HG03066 (cell line): ENCODE data around the gene GOLGB1.
"Not testable (repeated sequence)": the region's sequence is repeated elsewhere in the genome, so short reads cannot be mapped to it uniquely, and the experiment has no call there.

Source experiments
- ATAC-seq: cut with Tn5 transposase; IDR thresholded peaks from one replicate; pipeline ENCODE4 v1.9.1; 2021; ENCODE audit warnings: low read depth; ENCODE audit not compliant: unreplicated experiment

The GOLGB1 gene

DNA sequence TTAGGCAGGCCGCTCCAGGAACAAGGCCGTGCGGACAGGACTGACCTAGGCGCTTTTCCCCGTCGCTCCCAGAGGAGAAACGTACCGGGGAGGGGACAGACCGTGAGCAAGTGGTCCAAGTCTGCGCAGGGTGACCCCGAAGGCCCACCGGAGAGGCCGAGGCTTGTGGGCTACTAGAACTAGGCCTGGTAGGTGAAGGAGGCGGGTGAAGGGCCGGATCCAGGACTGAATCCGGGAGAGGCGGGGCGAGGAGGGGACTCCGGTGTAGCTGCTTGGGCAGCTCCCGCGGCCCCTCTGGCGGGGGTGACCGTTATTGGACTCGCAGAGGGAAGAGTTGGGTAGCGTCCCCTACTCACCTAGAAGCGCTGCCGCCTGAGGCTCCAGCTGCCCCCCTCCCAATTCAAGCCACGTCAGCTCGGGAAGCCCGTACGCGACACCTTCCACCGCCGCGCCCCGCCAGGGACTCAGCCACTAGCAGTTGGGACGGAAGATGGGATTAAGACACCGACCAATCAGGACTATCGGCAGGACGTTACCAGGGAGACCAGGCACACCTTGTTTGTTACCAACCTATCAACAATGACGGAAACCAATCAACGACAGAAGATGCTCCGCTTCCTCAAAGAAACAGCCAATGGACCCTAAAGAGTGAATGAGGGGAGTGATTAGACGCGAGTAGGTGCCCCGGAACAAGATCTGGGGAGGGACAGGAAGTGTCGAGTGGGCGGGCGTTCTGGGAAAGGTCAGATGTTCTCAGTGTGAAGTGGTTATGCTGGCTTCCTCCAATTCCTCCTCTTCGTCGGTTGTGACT is at the start of gene GOLGB1:
Gene GOLGB1 (minus strand): TSS at position 466 of the 811 bp plus-strand sequence. CDS start 18,770 bp downstream, outside the sequence.
- peak; percentile 96 for ATAC-seq

DNA sequence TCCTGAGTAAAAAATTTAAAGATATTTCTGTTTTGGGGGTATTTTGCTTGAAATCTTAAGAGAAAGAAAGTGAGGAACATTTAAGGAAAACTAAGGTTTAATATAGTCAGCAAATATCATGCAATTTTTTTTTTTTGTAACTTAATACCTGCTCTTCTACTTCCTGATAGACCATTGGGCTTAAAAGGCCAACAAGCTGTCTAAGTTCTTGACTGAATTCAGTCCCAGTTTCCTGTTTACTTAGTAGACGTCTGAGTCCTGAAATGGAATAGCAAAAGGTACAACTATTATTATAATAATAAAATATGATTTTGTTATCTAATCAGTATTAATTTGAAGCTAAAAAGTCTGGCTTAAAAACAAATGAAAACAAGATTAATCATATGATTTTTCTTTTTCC is 47.4 kb upstream of the GOLGB1 start:
- no peak for ATAC-seq

- ATAC-seq = no peak
These were observed 44.9 kb upstream of the GOLGB1 start for GRCh38 chr3:121794264-121794983.

DNA sequence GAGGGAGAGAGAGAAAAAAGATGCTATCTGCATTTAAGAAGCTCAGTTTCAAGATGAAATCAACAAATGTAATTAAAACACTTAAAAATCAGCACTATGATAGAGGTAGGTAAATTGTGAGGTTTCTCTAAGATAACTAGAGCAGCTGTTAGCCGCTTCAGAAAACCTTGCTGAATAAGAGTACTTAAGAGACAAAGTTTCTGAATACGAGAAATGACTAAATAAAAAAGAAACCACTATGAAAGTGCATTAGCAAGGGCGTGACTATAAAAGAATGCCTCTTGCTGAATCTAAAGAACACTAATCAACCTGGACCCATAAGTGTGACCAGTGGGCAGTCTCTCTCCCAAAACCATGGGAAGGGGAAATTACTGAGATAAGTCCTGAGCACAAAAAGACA is 43.5 kb upstream of the GOLGB1 start:
- peak; percentile 75 for ATAC-seq

DNA sequence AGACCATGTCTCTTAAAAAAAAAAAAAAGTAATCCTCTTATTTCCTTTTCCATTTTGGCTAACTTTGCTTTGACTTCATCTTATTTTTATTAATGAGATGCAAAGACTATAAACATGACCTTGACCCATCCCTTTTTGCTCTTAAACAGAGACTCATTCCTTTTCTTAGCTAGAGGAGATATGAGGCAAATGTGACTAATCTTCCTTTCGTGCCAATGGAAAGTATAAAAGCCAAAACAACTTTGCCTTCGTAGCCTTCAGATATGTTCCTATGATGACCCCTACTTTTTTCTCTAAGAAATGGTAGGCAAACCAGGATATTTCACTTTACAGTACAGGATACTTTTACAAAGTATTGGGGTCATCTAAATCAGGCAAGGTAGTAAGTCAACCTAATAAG is 36.9 kb upstream of the GOLGB1 start:
- ATAC-seq = no peak

GRCh38 chr3:121782784-121783183 is 33.2 kb upstream of the GOLGB1 start:
- not testable (repeated sequence) for ATAC-seq

DNA sequence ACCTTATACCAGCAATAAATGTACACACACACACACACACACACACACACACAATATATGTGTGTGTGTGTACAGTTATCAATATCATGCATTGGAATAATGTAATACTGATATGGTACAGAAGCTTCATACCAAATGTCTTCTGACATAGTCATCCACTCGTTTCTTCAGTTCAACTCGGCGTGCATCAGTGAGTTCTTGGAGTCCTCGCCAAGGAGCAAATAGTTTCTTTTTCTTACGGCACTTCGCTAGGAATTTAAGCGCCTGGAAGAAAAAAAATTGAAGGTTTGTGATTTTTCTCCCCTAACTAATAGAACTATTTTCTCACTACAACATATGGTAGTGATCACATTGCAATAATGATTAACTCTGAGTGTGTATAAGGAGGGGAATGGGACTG is 32.1 kb upstream of the GOLGB1 start:
- no peak for ATAC-seq

GRCh38 chr3:121775095-121775494 is 25.6 kb upstream of the GOLGB1 start:
- ATAC-seq = not testable (repeated sequence)

DNA sequence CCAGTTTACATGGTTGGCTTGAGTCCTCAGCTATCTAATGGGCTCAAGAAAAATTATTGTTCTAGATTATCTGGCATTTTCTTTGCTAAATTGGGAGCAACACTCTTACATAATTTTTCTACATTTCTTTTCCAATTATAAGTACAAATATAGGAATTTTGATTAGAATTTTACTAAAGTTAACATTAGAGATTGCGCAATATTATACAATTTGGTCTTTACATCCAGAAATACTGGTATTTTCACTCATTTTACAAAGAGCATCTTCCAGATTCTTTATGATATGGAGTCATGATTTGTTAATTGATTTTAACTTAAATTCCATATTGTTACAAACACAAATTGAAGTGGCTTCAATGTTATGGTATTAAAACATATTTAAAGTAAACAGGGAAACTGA is 19.7 kb upstream of the GOLGB1 start:
- ATAC-seq = no peak

GRCh38 chr3:121768452-121768851 is 18.9 kb upstream of the GOLGB1 start:
- no peak for ATAC-seq

GRCh38 chr3:121759541-121760202 is 10.1 kb upstream of the GOLGB1 start:
- no peak for ATAC-seq

DNA sequence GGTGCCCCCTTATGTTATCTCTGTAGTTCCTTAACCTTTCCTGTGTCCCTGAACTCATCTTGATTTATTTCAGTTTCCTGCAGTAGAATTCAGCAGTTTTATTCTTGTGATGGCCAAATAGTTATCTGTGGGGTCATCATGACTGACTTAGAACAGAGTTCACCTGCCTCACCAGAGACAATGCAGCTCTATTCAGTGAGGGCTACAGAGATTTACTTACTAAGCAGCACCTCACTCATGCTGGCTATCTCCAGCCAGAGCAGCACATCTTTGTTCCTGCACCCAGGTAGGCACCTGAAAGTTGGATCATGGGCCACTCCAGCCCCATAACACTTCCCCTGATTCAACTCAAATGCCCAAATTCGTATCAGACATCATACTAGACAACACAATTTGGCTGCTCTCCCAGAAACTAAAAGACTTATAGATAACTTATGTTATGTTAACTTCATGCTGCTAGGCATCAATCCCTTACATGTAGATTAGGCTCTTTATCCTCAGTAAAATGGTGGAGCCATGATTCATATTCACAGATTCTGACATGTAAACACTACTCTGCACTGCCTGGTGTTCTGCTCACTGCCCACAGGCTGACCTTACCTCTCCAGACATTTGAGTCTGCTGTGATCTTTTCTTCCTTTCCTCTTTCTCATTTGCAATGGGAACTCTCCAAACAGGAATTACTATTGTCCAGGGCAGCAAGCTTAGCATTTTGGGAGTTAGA is 9.3 kb upstream of the GOLGB1 start:
- ATAC-seq = no peak

- no peak for ATAC-seq
These were observed 8.4 kb upstream of the GOLGB1 start for GRCh38 chr3:121757812-121758545.

DNA sequence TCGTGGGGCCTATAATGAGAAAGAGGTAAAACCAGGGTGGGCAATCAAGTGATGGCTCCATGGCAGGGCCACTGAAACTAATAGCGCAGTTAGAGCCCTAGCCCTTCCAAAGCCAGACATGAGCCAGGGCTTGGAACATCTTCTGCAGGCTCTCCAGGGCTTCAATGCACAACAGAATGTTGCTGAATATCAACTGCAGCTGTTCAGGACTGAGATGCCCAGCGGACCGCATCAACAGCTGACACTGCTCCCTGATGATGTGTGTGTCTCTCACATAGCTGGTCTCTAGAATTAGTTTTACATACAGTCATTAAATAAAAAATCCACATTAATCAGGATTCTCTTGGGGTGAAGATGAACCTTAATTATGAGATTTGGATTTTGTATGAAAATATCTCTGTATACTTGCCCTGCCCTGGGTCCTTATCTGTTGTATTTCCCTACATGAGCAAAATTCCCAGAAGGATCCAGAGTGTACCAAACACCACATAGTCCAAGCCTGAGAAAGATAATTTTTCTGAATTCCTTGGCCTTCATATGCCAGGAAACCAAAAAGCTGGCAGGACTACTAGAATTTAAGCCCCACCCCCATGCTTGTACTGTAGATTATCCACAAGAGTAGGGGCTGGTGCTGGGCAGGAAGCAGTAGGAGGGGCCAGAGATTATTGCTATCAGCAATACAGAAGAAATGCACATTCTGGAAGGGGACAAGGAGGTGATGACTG is 7.7 kb upstream of the GOLGB1 start:
- no peak for ATAC-seq

DNA sequence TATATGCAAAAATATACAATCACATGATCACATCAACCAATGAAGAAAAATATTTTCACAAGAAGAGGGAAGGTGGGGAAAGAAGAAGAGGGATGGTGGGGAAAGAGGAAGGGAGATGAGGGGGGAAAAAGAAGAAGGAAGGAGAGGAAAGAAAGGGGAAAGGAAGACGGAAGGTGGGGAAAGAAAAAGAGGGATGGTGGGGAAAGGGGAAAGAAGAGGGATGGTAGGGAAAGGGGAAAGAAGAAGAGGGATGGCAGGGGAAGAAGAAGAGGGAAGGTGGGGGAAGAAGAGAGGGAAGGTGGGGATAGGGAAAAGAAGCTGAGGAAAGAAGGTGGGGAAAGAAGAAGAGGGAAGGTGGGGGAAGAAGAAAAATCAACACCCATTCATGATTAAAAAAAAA is 3.2 kb upstream of the GOLGB1 start:
- no peak for ATAC-seq

GRCh38 chr3:121752261-121752660 is 2.7 kb upstream of the GOLGB1 start:
- no peak for ATAC-seq

GRCh38 chr3:121750087-121750415 is 510 bp upstream of the GOLGB1 start:
- ATAC-seq = no peak

- ATAC-seq = peak; percentile 23
These were observed 763 bp downstream of the GOLGB1 start for GRCh38 chr3:121748680-121749275.

DNA sequence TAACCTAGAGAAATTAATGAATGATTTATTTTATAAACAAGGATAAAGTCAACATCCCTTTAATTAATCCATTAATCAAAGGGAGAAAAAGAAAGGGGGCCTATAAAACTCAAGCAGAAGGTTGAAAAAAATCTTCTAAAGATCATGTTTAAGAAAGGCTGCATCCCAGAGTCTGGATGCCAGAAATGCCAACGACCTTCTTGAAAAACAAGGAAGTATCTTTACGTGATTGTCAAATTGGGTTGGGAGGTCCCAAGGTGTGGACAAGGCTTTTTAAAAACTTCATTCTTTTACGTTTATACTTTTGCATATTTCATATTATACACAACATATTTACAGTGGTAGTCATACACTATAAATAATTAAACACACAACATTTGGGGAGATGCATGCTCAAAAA is 1.6 kb downstream of the GOLGB1 start:
- no peak for ATAC-seq
